ENCODE results near the gene MT1E.
"Not testable (repeated sequence)": the region's sequence is repeated elsewhere in the genome, so short reads cannot be mapped to it uniquely, and the experiment has no call there.

Gene MT1E

DNA sequence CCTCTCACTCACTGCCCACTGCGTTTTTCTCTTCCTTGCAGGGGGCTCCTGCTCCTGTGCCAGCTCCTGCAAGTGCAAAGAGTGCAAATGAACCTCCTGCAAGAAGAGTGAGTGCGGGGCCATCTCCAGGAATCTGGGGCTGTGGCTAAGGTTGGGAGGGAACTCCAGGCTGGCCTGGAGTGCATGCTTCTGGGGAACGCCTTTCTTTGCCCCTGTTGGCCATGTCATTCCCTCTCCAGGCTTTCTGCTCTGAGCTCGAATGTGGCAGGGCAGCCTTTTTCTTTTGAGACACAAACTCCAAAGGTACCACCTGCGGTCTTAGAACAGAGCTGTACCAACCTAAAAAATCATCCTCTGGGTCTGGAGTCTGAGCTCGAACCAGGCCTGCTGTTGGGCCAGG lies 7.4 kb upstream of the MT1E start:
- Histone ChIP-seq H4K91ac (ENCODE audit: low read length) (no peak overlapping the region), H3K27ac (ENCODE audit: low read length, poor library complexity, severe bottlenecking) (no peak overlapping the region), H2BK120ac (ENCODE audit: low read depth, low read length) (no peak overlapping the region), H4K8ac (ENCODE audit: low read length) (no peak overlapping the region), H3K27me3 (ENCODE audit: control insufficient read depth in 1 of 2, insufficient read depth in 1 of 2, low read length in 2 of 2) (no peaks in the 10 kb centered on the region), H3K18ac (ENCODE audit: low read depth in 1 of 2, low read length in 2 of 2) (peak overlapping the region in 1 of 2 experiments; percentile 37), H3K36me3 (ENCODE audit: control insufficient read depth in 1 of 2, insufficient read depth in 2 of 2, low read depth in 1 of 2, low read length in 2 of 2) (no peaks in the 10 kb centered on the region), H2BK15ac (ENCODE audit: low read depth, poor library complexity, severe bottlenecking) (no peak overlapping the region), H3K4me3 (ENCODE audit: insufficient read depth in 1 of 2, low read depth in 1 of 2, low read length in 2 of 2) (peak overlapping the region in 1 of 2 experiments; percentile 70), H2BK12ac (ENCODE audit: low read length in 2 of 2) (no peak overlapping the region), H3K4ac (ENCODE audit: low read depth in 1 of 2, low read length in 2 of 2) (no peak overlapping the region), H2AK5ac (ENCODE audit: low read length, severe bottlenecking) (no peak overlapping the region), H3K4me2 (ENCODE audit: low read length, poor library complexity, severe bottlenecking) (peak overlapping the region; percentile 64), H3K79me1 (replicated peaks; ENCODE audit: low read length, poor library complexity, severe bottlenecking) (peaks cover 4% of the 10 kb centered on the region), H3K9me3 (ENCODE audit: control insufficient read depth, low read length) (no peaks in the 10 kb centered on the region), H3K23ac (ENCODE audit: low read length in 2 of 2) (no peak overlapping the region), H3K4me1 (ENCODE audit: control insufficient read depth, insufficient read depth, low read depth, low read length) (peaks cover 23% of the 10 kb centered on the region), H3K9ac (ENCODE audit: low read length) (peak overlapping the region; percentile 79), H2AFZ (ENCODE audit: low read depth, low read length) (no peak overlapping the region), H3K14ac (ENCODE audit: low read length in 2 of 2) (no peak overlapping the region), H2BK5ac (ENCODE audit: low read depth, low read length, poor library complexity, severe bottlenecking) (no peak overlapping the region)
- no peak for DNase-seq
- 37% methylated on average over 6 of the region's 6 CpGs for WGBS

DNA sequence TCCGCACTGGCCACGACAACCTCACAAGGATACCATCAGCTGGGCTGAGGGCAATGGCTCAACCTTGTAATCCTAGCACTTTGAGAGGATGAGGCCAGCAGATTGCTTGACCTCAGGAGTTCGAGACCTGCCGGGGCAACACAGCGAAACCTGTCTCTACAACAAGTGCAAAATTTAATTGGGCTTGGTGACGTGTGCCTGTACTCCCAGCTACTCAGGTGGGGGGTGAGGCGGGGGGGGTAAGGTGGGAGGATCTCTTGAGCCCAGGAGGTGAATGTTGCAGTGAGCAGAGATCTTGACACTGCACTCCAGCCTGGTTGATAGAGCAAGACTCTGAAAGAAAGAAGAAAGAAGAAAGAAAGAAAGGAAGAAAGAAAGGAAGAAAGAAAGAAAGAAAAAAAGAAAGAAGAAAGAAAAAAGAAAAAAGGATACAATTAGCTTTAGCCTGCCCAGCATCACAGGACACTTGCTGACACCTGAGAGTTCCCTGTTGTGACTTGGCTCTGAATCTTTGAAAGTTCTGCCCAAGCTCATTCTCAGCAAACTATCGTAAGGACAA lies 5.2 kb upstream of the MT1E start:
- H2BK12ac ChIP-seq (ENCODE audit: low read length in 2 of 2): no peak overlapping the region
- WGBS: 89% methylated on average over 6 of the region's 8 CpGs
- H3K27ac ChIP-seq (ENCODE audit: low read length, poor library complexity, severe bottlenecking): no peak overlapping the region
- no peak overlapping the region for H2AFZ ChIP-seq (ENCODE audit: low read depth, low read length)
- no peak overlapping the region for H3K14ac ChIP-seq (ENCODE audit: low read length in 2 of 2)
- H3K79me1 ChIP-seq (replicated peaks; ENCODE audit: low read length, poor library complexity, severe bottlenecking): peaks cover 4% of the 10 kb centered on the region
- no peaks in the 10 kb centered on the region for H3K36me3 ChIP-seq (ENCODE audit: control insufficient read depth in 1 of 2, insufficient read depth in 2 of 2, low read depth in 1 of 2, low read length in 2 of 2)
- H3K18ac ChIP-seq (ENCODE audit: low read depth in 1 of 2, low read length in 2 of 2): no peak overlapping the region
- no peak overlapping the region for H3K23ac ChIP-seq (ENCODE audit: low read length in 2 of 2)
- H4K91ac ChIP-seq (ENCODE audit: low read length): no peak overlapping the region
- H2BK15ac ChIP-seq (ENCODE audit: low read depth, poor library complexity, severe bottlenecking): no peak overlapping the region
- H3K9ac ChIP-seq (ENCODE audit: low read length): no peak overlapping the region
- no peaks in the 10 kb centered on the region for H3K27me3 ChIP-seq (ENCODE audit: control insufficient read depth in 1 of 2, insufficient read depth in 1 of 2, low read length in 2 of 2)
- no peak overlapping the region for H3K4me3 ChIP-seq (ENCODE audit: insufficient read depth in 1 of 2, low read depth in 1 of 2, low read length in 2 of 2)
- no peak overlapping the region for H2AK5ac ChIP-seq (ENCODE audit: low read length, severe bottlenecking)
- H3K9me3 ChIP-seq (ENCODE audit: control insufficient read depth, low read length): no peaks in the 10 kb centered on the region
- H3K4ac ChIP-seq (ENCODE audit: low read depth in 1 of 2, low read length in 2 of 2): no peak overlapping the region
- no peak overlapping the region for H2BK120ac ChIP-seq (ENCODE audit: low read depth, low read length)
- H3K4me1 ChIP-seq (ENCODE audit: control insufficient read depth, insufficient read depth, low read depth, low read length): peaks cover 27% of the 10 kb centered on the region
- H4K8ac ChIP-seq (ENCODE audit: low read length): no peak overlapping the region
- H3K4me2 ChIP-seq (ENCODE audit: low read length, poor library complexity, severe bottlenecking): no peak overlapping the region
- no peak for DNase-seq
- no peak overlapping the region for H2BK5ac ChIP-seq (ENCODE audit: low read depth, low read length, poor library complexity, severe bottlenecking)

DNA sequence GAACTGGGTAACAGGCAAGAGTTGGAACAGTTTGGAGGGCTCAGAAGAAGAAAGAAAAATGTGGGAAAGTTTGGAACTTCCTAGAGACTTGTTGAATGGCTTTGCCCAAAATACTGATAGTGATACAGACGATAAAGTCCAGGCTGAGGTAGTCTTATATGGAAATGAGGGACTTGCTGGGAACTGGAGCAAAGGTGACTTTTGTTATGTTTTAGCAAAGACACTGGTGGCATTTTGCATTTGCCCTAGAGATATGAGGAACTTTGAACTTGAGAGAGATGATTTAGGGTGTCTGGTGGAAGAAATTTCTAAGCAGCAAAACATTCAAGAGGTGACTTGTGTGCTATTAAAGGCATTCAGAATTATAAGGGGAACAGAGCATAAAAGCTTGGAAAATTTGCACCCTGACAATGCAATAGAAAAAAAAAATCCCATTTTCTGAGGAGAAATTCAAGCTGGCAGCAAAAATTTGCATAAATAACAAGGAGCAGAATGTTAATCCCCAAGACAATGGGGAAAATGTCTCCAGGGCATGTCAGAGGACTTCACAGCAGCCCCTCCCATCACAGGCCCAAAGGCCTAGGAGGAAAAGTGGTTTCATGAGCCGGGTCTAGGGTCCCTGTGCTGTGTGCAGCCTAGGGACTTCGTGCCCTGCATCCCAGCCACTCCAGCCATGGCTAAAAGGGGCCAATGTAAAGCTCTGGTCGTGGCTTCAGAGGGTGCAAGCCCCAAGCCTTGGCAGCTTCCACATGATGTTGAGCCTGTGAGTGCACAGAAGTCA lies 3.7 kb upstream of the MT1E start:
- H2BK120ac ChIP-seq (ENCODE audit: low read depth, low read length); H3K4ac ChIP-seq (ENCODE audit: low read depth in 1 of 2, low read length in 2 of 2): not testable (repeated sequence)

DNA sequence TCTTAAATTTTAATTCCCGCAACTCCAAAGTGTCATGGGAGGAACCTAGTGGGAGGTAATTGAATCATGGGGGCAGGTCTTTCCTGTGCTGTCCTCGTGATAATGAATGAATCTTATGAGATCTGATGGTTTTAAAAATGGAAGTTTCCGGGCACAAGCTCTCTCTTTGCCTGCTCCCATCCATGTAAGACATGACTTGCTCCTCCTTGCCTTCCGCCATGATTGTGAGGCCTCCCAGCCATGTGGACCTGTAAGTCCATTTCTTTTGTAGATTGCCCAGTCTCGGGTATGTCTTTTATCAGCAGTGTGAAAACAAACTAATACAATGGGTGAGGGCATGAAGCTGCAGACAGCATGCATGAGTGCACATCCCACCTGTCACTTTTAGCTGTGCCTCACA lies 2.4 kb upstream of the MT1E start:
- not testable (repeated sequence) for H4K91ac ChIP-seq (ENCODE audit: low read length); H3K4me3 ChIP-seq (ENCODE audit: insufficient read depth in 1 of 2, low read depth in 1 of 2, low read length in 2 of 2); H2BK120ac ChIP-seq (ENCODE audit: low read depth, low read length); H2BK5ac ChIP-seq (ENCODE audit: low read depth, low read length, poor library complexity, severe bottlenecking); H3K14ac ChIP-seq (ENCODE audit: low read length in 2 of 2); H3K27ac ChIP-seq (ENCODE audit: low read length, poor library complexity, severe bottlenecking); H2BK12ac ChIP-seq (ENCODE audit: low read length in 2 of 2); H4K8ac ChIP-seq (ENCODE audit: low read length); H2AFZ ChIP-seq (ENCODE audit: low read depth, low read length); H3K9ac ChIP-seq (ENCODE audit: low read length); H2BK15ac ChIP-seq (ENCODE audit: low read depth, poor library complexity, severe bottlenecking); DNase-seq; H2AK5ac ChIP-seq (ENCODE audit: low read length, severe bottlenecking); H3K9me3 ChIP-seq (ENCODE audit: control insufficient read depth, low read length); H3K18ac ChIP-seq (ENCODE audit: low read depth in 1 of 2, low read length in 2 of 2); H3K36me3 ChIP-seq (ENCODE audit: control insufficient read depth in 1 of 2, insufficient read depth in 2 of 2, low read depth in 1 of 2, low read length in 2 of 2); H3K23ac ChIP-seq (ENCODE audit: low read length in 2 of 2); H3K79me1 ChIP-seq (replicated peaks; ENCODE audit: low read length, poor library complexity, severe bottlenecking); H3K4ac ChIP-seq (ENCODE audit: low read depth in 1 of 2, low read length in 2 of 2); H3K4me2 ChIP-seq (ENCODE audit: low read length, poor library complexity, severe bottlenecking); H3K27me3 ChIP-seq (ENCODE audit: control insufficient read depth in 1 of 2, insufficient read depth in 1 of 2, low read length in 2 of 2)
- WGBS: 87% methylated on average over 5 of the region's 5 CpGs
- H3K4me1 ChIP-seq (ENCODE audit: control insufficient read depth, insufficient read depth, low read depth, low read length): peaks cover 24% of the 10 kb centered on the region

More for the DNA sequence above, 3.7 kb upstream of the MT1E start:
- H3K79me1 ChIP-seq (replicated peaks; ENCODE audit: low read length, poor library complexity, severe bottlenecking); H3K36me3 ChIP-seq (ENCODE audit: control insufficient read depth in 1 of 2, insufficient read depth in 2 of 2, low read depth in 1 of 2, low read length in 2 of 2); H4K8ac ChIP-seq (ENCODE audit: low read length); H3K4me3 ChIP-seq (ENCODE audit: insufficient read depth in 1 of 2, low read depth in 1 of 2, low read length in 2 of 2); H4K91ac ChIP-seq (ENCODE audit: low read length); H3K9ac ChIP-seq (ENCODE audit: low read length); H3K23ac ChIP-seq (ENCODE audit: low read length in 2 of 2); H2BK12ac ChIP-seq (ENCODE audit: low read length in 2 of 2); H3K9me3 ChIP-seq (ENCODE audit: control insufficient read depth, low read length); H3K18ac ChIP-seq (ENCODE audit: low read depth in 1 of 2, low read length in 2 of 2); H3K27ac ChIP-seq (ENCODE audit: low read length, poor library complexity, severe bottlenecking); H3K4me2 ChIP-seq (ENCODE audit: low read length, poor library complexity, severe bottlenecking); H3K27me3 ChIP-seq (ENCODE audit: control insufficient read depth in 1 of 2, insufficient read depth in 1 of 2, low read length in 2 of 2); H2BK5ac ChIP-seq (ENCODE audit: low read depth, low read length, poor library complexity, severe bottlenecking); H3K14ac ChIP-seq (ENCODE audit: low read length in 2 of 2); DNase-seq; H2AFZ ChIP-seq (ENCODE audit: low read depth, low read length); H2BK15ac ChIP-seq (ENCODE audit: low read depth, poor library complexity, severe bottlenecking); H2AK5ac ChIP-seq (ENCODE audit: low read length, severe bottlenecking): not testable (repeated sequence)
- H3K4me1 ChIP-seq (ENCODE audit: control insufficient read depth, insufficient read depth, low read depth, low read length): peaks cover 37% of the 10 kb centered on the region
- WGBS: 64% methylated on average over 4 of the region's 4 CpGs

Measured in mesenchymal stem cell (in vitro differentiated cells and primary cell).